ENCODE results near the gene TANGO2. TPM values are rescaled to one million over a fixed set of nuclear protein-coding genes. Genes with fewer than 3 reads are reported as not detected.

TANGO2 gene
- total and polyA plus RNA-seq, 9 of the 15 experiments (the other 6 are each of a cell fraction or from before 2014, with no cell fraction given) = 15.5 to 94.9 (median 70.1) TPM

GRCh38 chr22:20003304-20003703, 17.6 kb upstream of the TANGO2 start (continued):
- TF ChIP-seq TRIM28 (IDR thresholded peaks at IDR 0.05) (peak; percentile 94), ZNF512 (tag; IDR thresholded peaks at IDR 0.05) (no peak), PTRF (tag; IDR thresholded peaks at IDR 0.05) (no peak), MBD2 (IDR thresholded peaks at IDR 0.05; ENCODE audit: borderline replicate concordance, low read depth) (no peak), SLC30A9 (CRISPR knock-in tag; IDR thresholded peaks at IDR 0.05) (no peak), SMARCA5 (IDR thresholded peaks at IDR 0.05) (peak; percentile 14; the same call in 1 of the 2 replicates), CTBP1 (IDR thresholded peaks at IDR 0.05; ENCODE audit: borderline replicate concordance) (no peak), L3MBTL2 (IDR thresholded peaks at IDR 0.05) (no peak), ZZZ3 (IDR thresholded peaks at IDR 0.05) (no peak), ID3 (CRISPR knock-in tag; IDR thresholded peaks at IDR 0.05) (no peak), ID3 (tag; IDR thresholded peaks at IDR 0.05) (no peak), THAP12 (CRISPR knock-in tag; IDR thresholded peaks at IDR 0.05) (no peak; the same call in 1 of the 2 replicates), CREM (IDR thresholded peaks at IDR 0.05; ENCODE audit: low read depth) (no peak), VEZF1 (CRISPR knock-in tag; IDR thresholded peaks at IDR 0.05) (no peak), NCOA2 (IDR thresholded peaks at IDR 0.05; ENCODE audit: partially characterized antibody in 2 of 2) (no peak), PYGO2 (tag; IDR thresholded peaks at IDR 0.05) (no peak), FOXA3 (CRISPR knock-in tag; conservative IDR thresholded peaks at IDR 0.05 in 1 of 2, IDR thresholded peaks at IDR 0.05 in 1 of 2) (no peak), ZNF217 (CRISPR knock-in tag; IDR thresholded peaks at IDR 0.05) (no peak), TRIM24 (IDR thresholded peaks at IDR 0.05) (peak; percentile 58 to 76; a peak in 3 of 4 replicates), MYBL2 (IDR thresholded peaks at IDR 0.05; ENCODE audit: low read depth) (no peak), MYBL2 (CRISPR knock-in tag; IDR thresholded peaks at IDR 0.05; ENCODE audit: borderline replicate concordance) (no peak), POLR2B (IDR thresholded peaks at IDR 0.05; ENCODE audit: low read depth, partially characterized antibody) (no peak), POLR2AphosphoS2 (IDR thresholded peaks at IDR 0.05; ENCODE audit: low read length) (no peak), CEBPG (CRISPR knock-in tag; IDR thresholded peaks at IDR 0.05) (no peak), CEBPG (tag; conservative IDR thresholded peaks at IDR 0.05 in 1 of 2, IDR thresholded peaks at IDR 0.05 in 1 of 2) (no peak), ZBTB1 (CRISPR knock-in tag; IDR thresholded peaks at IDR 0.05; ENCODE audit: borderline replicate concordance, low read depth) (no peak), ZNF347 (CRISPR knock-in tag; IDR thresholded peaks at IDR 0.05; ENCODE audit: low read depth) (0 out of 2 replicates have a peak, but pooled peaks have one; percentile 38)

Measured in K562 (cell line).